H1 (cell line): ENCODE data around the gene PRKCA. TPM values are rescaled to one million over a fixed set of nuclear protein-coding genes. Genes with fewer than 3 reads are reported as not detected.

Experiments
- CTCF ChIA-PET: fragments of 300-600 bp; sonication (Branson Sonifier 250); formaldehyde crosslinking; loops from one replicate; lab custom pipeline; 2021; ENCODE audit not compliant: partially characterized antibody; lab: Charles Lee
- POLR2A ChIA-PET: fragments of 300-600 bp; sonication (Branson Sonifier 250); formaldehyde crosslinking; loops from one replicate; lab custom pipeline; 2021; ENCODE audit warnings: inconsistent platforms; ENCODE audit not compliant: partially characterized antibody; lab: Charles Lee
- DNase-seq, 2 experiments: peaks; one replicate each; pipeline versions ENCODE4 v3.0.0 to v3.0.0-alpha.2; 2010 to 2022; ENCODE audit warnings: low spot score in 2 of 2, low read depth in 1 of 2, mixed read lengths in 1 of 2
- FAIRE-seq: peaks from 2 replicates; lab custom pipeline; 2011; peaks lifted over from hg19 to GRCh38; lab: Jason Lieb, UNC
- H2AFZ ChIP-seq: 2 replicates; pipeline ENCODE4 v1.8.1; 2012; ENCODE audit warnings: low read length, inconsistent platforms
- H2AK5ac ChIP-seq: 2 replicates; pipeline ENCODE4 v1.6.1; 2013; ENCODE audit warnings: low read depth, low read length
- H2BK120ac ChIP-seq: replicated peaks from 2 replicates; pipeline ENCODE3; 2013; ENCODE audit warnings: low read depth, low read length, inconsistent platforms
- H2BK12ac ChIP-seq: 2 replicates; pipeline ENCODE4 v1.6.1; 2013; ENCODE audit warnings: low read depth, low read length
- H2BK15ac ChIP-seq: 2 replicates; pipeline ENCODE4 v1.6.1; 2013; ENCODE audit warnings: low read length
- H2BK20ac ChIP-seq: 2 replicates; pipeline ENCODE4 v1.6.1; 2013; ENCODE audit warnings: low read length
- H2BK5ac ChIP-seq: 2 replicates; pipeline ENCODE4 v1.6.1; 2013; ENCODE audit warnings: low read depth, low read length
- H3K14ac ChIP-seq: 2 replicates; pipeline ENCODE4 v1.6.1; 2013; ENCODE audit warnings: inconsistent platforms; ENCODE audit not compliant: insufficient read length
- H3K18ac ChIP-seq: 2 replicates; pipeline ENCODE4 v1.6.1; 2013; ENCODE audit warnings: low read length; ENCODE audit errors: extremely low read depth
- H3K23ac ChIP-seq: 2 replicates; pipeline ENCODE4 v1.6.1; 2013; ENCODE audit warnings: inconsistent platforms; ENCODE audit not compliant: insufficient read length
- H3K23me2 ChIP-seq: 2 replicates; pipeline ENCODE4 v1.6.1; 2013; ENCODE audit warnings: low read depth, low read length
- H3K27ac ChIP-seq: 2 replicates; pipeline ENCODE4 v1.6.1; 2011; ENCODE audit warnings: low read depth, low read length, inconsistent platforms
- H3K27me3 ChIP-seq, 4 experiments: replicated peaks in 1 of 4; 1 replicate in 1 of 4; 2 replicates in 3 of 4; pipeline versions ENCODE4 v1.6.1 to v1.8.1; 2011 to 2013; ENCODE audit warnings: low read length in 3 of 4, mild to moderate bottlenecking in 3 of 4, inconsistent platforms in 2 of 4, mixed read lengths in 2 of 4, moderate library complexity in 1 of 4; ENCODE audit not compliant: control insufficient read depth in 3 of 4, insufficient read depth in 3 of 4; ENCODE audit errors: extremely low read depth in 1 of 4
- H3K36me3 ChIP-seq, 4 experiments: 2 replicates each; pipeline versions ENCODE4 v1.6.1 to v1.8.1; 2011 to 2013; ENCODE audit warnings: mild to moderate bottlenecking in 4 of 4, low read length in 3 of 4, moderate library complexity in 2 of 4, control low read depth in 1 of 4, inconsistent platforms in 1 of 4; ENCODE audit not compliant: insufficient read depth in 4 of 4, control insufficient read depth in 2 of 4
- H3K4ac ChIP-seq: replicated peaks from 2 replicates; pipeline ENCODE3; 2013; ENCODE audit warnings: low read length, low read depth, mixed read lengths, inconsistent platforms; ENCODE audit not compliant: insufficient read length
- H3K4me1 ChIP-seq, 4 experiments: replicated peaks in 1 of 4; 1 replicate in 1 of 4; 2 replicates in 3 of 4; pipeline versions ENCODE4 v1.6.1 to v1.8.1; 2011 to 2013; ENCODE audit warnings: low read length in 3 of 4, inconsistent platforms in 2 of 4, mixed read lengths in 1 of 4; ENCODE audit not compliant: insufficient read depth in 4 of 4, control insufficient read depth in 3 of 4
- H3K4me2 ChIP-seq, 2 experiments: 2 replicates each; pipeline versions ENCODE4 v1.6.1 to v1.8.1; 2011 to 2013; ENCODE audit warnings: low read depth in 2 of 2, low read length in 2 of 2, control low read depth in 1 of 2, inconsistent platforms in 1 of 2, mild to moderate bottlenecking in 1 of 2; ENCODE audit not compliant: insufficient read depth in 1 of 2
- H3K4me3 ChIP-seq, 4 experiments: fragments of 200-600, 300-600 bp in 1 of 4; sonication (generic), shearing (Covaris generic), sonication (Bioruptor Twin) in 1 of 4; 2 replicates each; pipeline versions ENCODE4 v1.5.1 to v1.8.1; 2011 to 2016; ENCODE audit warnings: low read length in 4 of 4, low read depth in 3 of 4, control low read depth in 2 of 4, inconsistent platforms in 2 of 4, mild to moderate bottlenecking in 2 of 4, mixed read lengths in 1 of 4, moderate library complexity in 1 of 4; ENCODE audit not compliant: insufficient read depth in 2 of 4; ENCODE audit errors: extremely low read depth in 1 of 4
- H3K56ac ChIP-seq: replicated peaks from 2 replicates; pipeline ENCODE3; 2013; ENCODE audit warnings: low read depth, mild to moderate bottlenecking, mixed read lengths, low read length, inconsistent platforms; ENCODE audit not compliant: insufficient read length
- H3K79me1 ChIP-seq: 2 replicates; pipeline ENCODE4 v1.6.1; 2013; ENCODE audit warnings: low read depth, low read length, control low read depth
- H3K79me2 ChIP-seq, 2 experiments: 2 replicates each; pipeline versions ENCODE4 v1.6.1 to v1.8.1; 2012 to 2013; ENCODE audit warnings: low read length in 2 of 2, mild to moderate bottlenecking in 2 of 2, inconsistent platforms in 1 of 2; ENCODE audit not compliant: insufficient read depth in 2 of 2, control insufficient read depth in 1 of 2
- H3K9ac ChIP-seq, 4 experiments: replicated peaks in 1 of 4; 1 replicate in 1 of 4; 2 replicates in 3 of 4; pipeline versions ENCODE4 v1.6.1 to v1.8.1; 2011 to 2013; ENCODE audit warnings: low read depth in 3 of 4, low read length in 3 of 4, control low read depth in 2 of 4, mild to moderate bottlenecking in 2 of 4, moderate library complexity in 2 of 4, inconsistent platforms in 1 of 4; ENCODE audit errors: extremely low read depth in 1 of 4
- H3K9me3 ChIP-seq, 2 experiments: 2 replicates each; pipeline versions ENCODE4 v1.6.1 to v1.8.1; 2012 to 2013; ENCODE audit warnings: mild to moderate bottlenecking in 2 of 2, moderate library complexity in 2 of 2, control low read depth in 1 of 2, inconsistent platforms in 1 of 2, low read depth in 1 of 2, low read length in 1 of 2, mixed read lengths in 1 of 2; ENCODE audit not compliant: insufficient read depth in 2 of 2
- H4K20me1 ChIP-seq, 2 experiments: replicated peaks in 1 of 2; 2 replicates each; pipeline versions ENCODE3 to v1.8.1; 2011 to 2013; ENCODE audit warnings: inconsistent platforms in 2 of 2, low read length in 2 of 2, mild to moderate bottlenecking in 1 of 2; ENCODE audit not compliant: insufficient read depth in 2 of 2, control insufficient read depth in 1 of 2
- H4K5ac ChIP-seq: 2 replicates; pipeline ENCODE4 v1.6.1; 2013; ENCODE audit warnings: low read length, low read depth, mixed read lengths, inconsistent platforms; ENCODE audit not compliant: insufficient read length
- H4K8ac ChIP-seq: 2 replicates; pipeline ENCODE4 v1.8.0; 2013; ENCODE audit warnings: mild to moderate bottlenecking, moderate library complexity, low read length, inconsistent platforms; ENCODE audit not compliant: insufficient read depth; ENCODE audit errors: extremely low read depth
- H4K91ac ChIP-seq: replicated peaks from 2 replicates; pipeline ENCODE3; 2013; ENCODE audit warnings: low read length, mixed read lengths, inconsistent platforms; ENCODE audit not compliant: insufficient read length
- CHD2 ChIP-seq: IDR thresholded peaks from 2 replicates; pipeline ENCODE4 v1.6.1; 2012; ENCODE audit warnings: low read length, improper control_type of control experiment
- SP1 ChIP-seq: IDR thresholded peaks from 2 replicates; pipeline ENCODE4 v1.6.1; 2011; ENCODE audit warnings: low read depth, low read length
- SUZ12 ChIP-seq: fragments of 200-600 bp; sonication (generic); IDR thresholded peaks from 2 replicates; pipeline ENCODE4 v1.6.1; 2012; ENCODE audit warnings: mild to moderate bottlenecking, inconsistent platforms, low read length, moderate library complexity, mixed read lengths
- TAF7 ChIP-seq: optimal IDR thresholded peaks from 2 replicates; pipeline ENCODE3; 2011; ENCODE audit warnings: low read depth, mild to moderate bottlenecking, inconsistent platforms, low read length, moderate library complexity, borderline replicate concordance
- WGBS, 2 experiments: shearing (Covaris generic) in 1 of 2; methylation state at CpG; one replicate each; pipeline versions ENCODE4 v1.1.6 to v1.1.7; 2013 to 2015; ENCODE audit warnings: low lambda C conversion rate in 2 of 2, mixed read lengths in 2 of 2, inconsistent platforms in 1 of 2, low coverage in 1 of 2, missing lambda C conversion rate in 1 of 2; ENCODE audit not compliant: insufficient replicate concordance in 2 of 2, insufficient coverage in 1 of 2, insufficient read length in 1 of 2; ENCODE audit errors: extremely low coverage in 1 of 2, missing lambda C conversion rate in 1 of 2; 5-methylcytosine and 5-hydroxymethylcytosine counted together
- polyA plus RNA-seq, 7 experiments: library from polyadenylated mRNA; depleted of rRNA in 3 of 7; stranded (reverse) in 5 of 7; unstranded in 2 of 7; fragments of >200 nt in 5 of 7; fragments of 200-250 nt in 2 of 7; gene quantifications; 1 replicate in 5 of 7; 2 replicates in 1 of 7; 4 replicates in 1 of 7; pipeline versions ENCODE4 v1.2.1 to v1.2.3, GENCODE V29; 2011 to 2013; ENCODE audit warnings: missing spikeins in 2 of 7, mixed read lengths in 2 of 7
- total RNA-seq: library from RNA; stranded (reverse); fragmentation: NEBNext Ultra II Directional; extraction: Animal tissue kit (Norgen Biotek cat#: 25700); gene quantifications from 2 replicates; pipeline ENCODE4 v1.2.1, GENCODE V29; 2021

PRKCA gene
- total and polyA plus RNA-seq, 2 of the 8 experiments (the other 6 are each of a cell fraction or from before 2014, with no cell fraction given) = 5.8 to 17.8 TPM

DNA sequence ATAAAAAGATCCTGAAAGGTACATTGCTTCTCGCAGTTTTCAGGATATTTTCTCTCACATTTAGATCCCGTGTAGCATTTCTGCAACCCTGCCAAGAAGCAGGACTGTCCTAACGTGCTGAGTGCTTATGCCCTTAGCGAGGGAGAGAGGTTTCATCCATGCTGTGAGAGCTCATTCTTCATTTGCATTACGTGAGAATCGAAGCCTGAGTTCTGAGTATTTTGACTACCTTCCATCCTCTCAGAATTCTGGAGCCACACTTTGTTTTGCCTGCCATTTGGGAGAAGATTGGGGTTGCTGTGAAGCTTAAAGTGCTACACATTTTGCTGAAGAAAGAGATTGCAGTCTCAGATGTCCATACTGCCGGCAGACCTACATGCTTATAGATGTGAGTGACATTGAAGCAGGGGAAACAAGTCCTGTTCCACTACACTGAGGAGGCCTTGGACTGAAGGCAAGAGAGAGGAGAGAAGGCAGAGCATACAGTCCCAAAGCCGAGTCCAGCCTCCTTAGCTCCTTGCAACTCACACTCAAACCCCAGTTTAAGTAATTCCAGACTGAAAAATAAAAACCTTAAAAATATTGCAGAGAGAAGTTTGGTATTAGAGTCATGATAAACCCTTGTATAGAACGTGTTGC is 183.0 kb downstream of the PRKCA start:
- H4K91ac ChIP-seq = no peak overlapping the region
- H3K27me3 ChIP-seq = no peaks in the 10 kb centered on the region
- H3K4me3 ChIP-seq = peak overlapping the region in 1 of 4 experiments; percentile 5; a peak in 1 of 8 replicates
- no peak overlapping the region for H2AK5ac ChIP-seq
- FAIRE-seq = peak; percentile 57
- no peak overlapping the region for H2BK20ac ChIP-seq
- WGBS, 2 experiments = 62% methylated on average over 9 of the region's 9 CpGs; no CpG with 5 or more reads in 1 of the 2 experiments
- no peak overlapping the region for H3K4ac ChIP-seq
- H3K9ac ChIP-seq = 0 out of 7 replicates have a peak overlapping the region, but pooled peaks of 1 of the 4 experiments have one; percentile 38
- H2BK5ac ChIP-seq = 0 out of 2 replicates have a peak overlapping the region, but pooled peaks have one; percentile 54
- H3K36me3 ChIP-seq = no peaks in the 10 kb centered on the region
- 0 out of 2 replicates have a peak overlapping the region, but pooled peaks have one; percentile 26 for H3K18ac ChIP-seq
- H3K4me2 ChIP-seq = peak overlapping the region; percentile 23 to 34; a peak in 2 of 4 replicates
- TF ChIP-seq SUZ12 (no peak), CHD2 (no peak), TAF7 (no peak), SP1 (no peak)
- H3K27ac ChIP-seq = no peak overlapping the region
- no peak overlapping the region for H3K14ac ChIP-seq
- no peaks in the 10 kb centered on the region for H3K23me2 ChIP-seq
- H3K79me1 ChIP-seq = no peaks in the 10 kb centered on the region
- H2BK15ac ChIP-seq = 0 out of 2 replicates have a peak overlapping the region, but pooled peaks have one; percentile 19
- no peak for DNase-seq
- H3K79me2 ChIP-seq = no peaks in the 10 kb centered on the region; a peak in 1 of 4 replicates
- POLR2A ChIA-PET = interaction anchor here (0.8 to 3.1 kb wide), 2 partner anchors 9 to 11 kb away, joined by 3 to 11 read pairs; no protein-coding TSS in a partner anchor
- H2BK12ac ChIP-seq = peak overlapping the region; percentile 23; the same call in 1 of the 2 replicates
- H4K8ac ChIP-seq = no peak overlapping the region
- no peak overlapping the region for H3K23ac ChIP-seq
- H3K4me1 ChIP-seq = peaks cover 2 to 9% (median 4%) of the 10 kb centered on the region in 4 experiments; a peak in 4 of 7 replicates
- no peaks in the 10 kb centered on the region for H4K20me1 ChIP-seq
- H3K56ac ChIP-seq = no peak overlapping the region
- no peaks in the 10 kb centered on the region for H3K9me3 ChIP-seq
- 0 out of 2 replicates have a peak overlapping the region, but pooled peaks have one; percentile 4 for H2AFZ ChIP-seq
- H4K5ac ChIP-seq = no peak overlapping the region
- CTCF ChIA-PET = interaction anchor here (0.7 to 4.5 kb wide), 5 partner anchors 11 to 81 kb away, joined by 3 to 19 read pairs (median 3); no protein-coding TSS in a partner anchor
- H2BK120ac ChIP-seq = no peak overlapping the region
